GM12878 (cell line): ENCODE measurements around the gene NT5M. TPM values are rescaled to one million over a fixed set of nuclear protein-coding genes. Genes with fewer than 3 reads are reported as not detected.

Experiments used
- ATAC-seq: fragments of 200-7000 bp; cut with Tn5 transposase; 3 replicates; pipeline ENCODE4 v1.9.1; 2020; ENCODE audit warnings: mild to moderate bottlenecking, moderate library complexity
- BruUV-seq: library from RNA; stranded (reverse); fragments of 400-500 nt; replicated peaks from 2 replicates; lab custom pipeline; 2021; lab: Mats Ljungman, UMichigan
- CTCF ChIA-PET: fragments of 300-600 bp; sonication (Branson Sonifier 250); formaldehyde crosslinking; extraction: SDS; loops from one replicate; lab custom pipeline; 2021; ENCODE audit warnings: inconsistent platforms; lab: Yijun Ruan, JAX
- POLR2A ChIA-PET: fragments of 350-600 bp; formaldehyde crosslinking; extraction: SDS; loops from one replicate; lab custom pipeline; 2021; ENCODE audit warnings: inconsistent platforms; lab: Charles Lee
- RAD21 ChIA-PET: fragments of 300-600 bp; sonication (Branson Sonifier 250); formaldehyde crosslinking; loops from one replicate; lab custom pipeline; 2023; ENCODE audit warnings: antibody characterized with exemption; ENCODE audit not compliant: unreplicated experiment; lab: Charles Lee
- SMC1A ChIA-PET: fragments of 300-600 bp; sonication (Branson Sonifier 250); formaldehyde crosslinking; loops from one replicate; lab custom pipeline; 2023; ENCODE audit not compliant: unreplicated experiment, uncharacterized antibody; lab: Charles Lee
- DNase-seq: peaks from one replicate; pipeline ENCODE4 v3.0.0-alpha.2; 2011; ENCODE audit warnings: low read depth, low spot score
- FAIRE-seq: peaks from 3 replicates; lab custom pipeline; 2011; peaks lifted over from hg19 to GRCh38; lab: Jason Lieb, UNC
- H2AFZ ChIP-seq: 2 replicates; pipeline ENCODE4 v1.6.0; 2011; ENCODE audit warnings: low read depth, low read length, control low read depth; ENCODE audit not compliant: control insufficient read depth
- H3K27ac ChIP-seq: 2 replicates; pipeline ENCODE4 v1.5.1; 2011; ENCODE audit warnings: control low read depth; ENCODE audit not compliant: control insufficient read depth, insufficient read depth
- H3K27me3 ChIP-seq, 2 experiments: replicated peaks in 1 of 2; 2 replicates each; pipeline versions ENCODE4 v1.6.0 to v1.6.1; 2011; ENCODE audit warnings: low read length in 1 of 2; ENCODE audit not compliant: control insufficient read depth in 2 of 2, insufficient read depth in 2 of 2
- H3K36me3 ChIP-seq, 2 experiments: 2 replicates each; pipeline ENCODE4 v1.5.1; 2011; ENCODE audit warnings: low read length in 1 of 2; ENCODE audit not compliant: control insufficient read depth in 2 of 2, insufficient read depth in 2 of 2
- H3K4me1 ChIP-seq: 2 replicates; pipeline ENCODE4 v1.6.1; 2011; ENCODE audit warnings: mild to moderate bottlenecking, low read length, moderate library complexity, mixed read lengths; ENCODE audit not compliant: control insufficient read depth, insufficient read depth
- H3K4me2 ChIP-seq: 2 replicates; pipeline ENCODE4 v1.6.0; 2011; ENCODE audit warnings: control low read depth; ENCODE audit not compliant: control insufficient read depth, insufficient read depth
- H3K4me3 ChIP-seq: fragments of 200-600 bp; sonication (generic); 2 replicates; pipeline ENCODE4 v1.5.1; 2016
- H3K79me2 ChIP-seq: 2 replicates; pipeline ENCODE4 v1.6.0; 2011; ENCODE audit warnings: low read length; ENCODE audit not compliant: control insufficient read depth, insufficient read depth
- H3K9ac ChIP-seq: 2 replicates; pipeline ENCODE4 v1.8.0; 2011; ENCODE audit warnings: low read length, control low read depth, mixed read lengths; ENCODE audit not compliant: control insufficient read depth, insufficient read depth
- H3K9me3 ChIP-seq: replicated peaks from 3 replicates; pipeline ENCODE4 v1.5.1; 2011; ENCODE audit warnings: mild to moderate bottlenecking, low read length; ENCODE audit not compliant: control insufficient read depth, insufficient read depth
- H4K20me1 ChIP-seq: 2 replicates; pipeline ENCODE4 v1.6.0; 2011; ENCODE audit not compliant: control insufficient read depth, insufficient read depth
- MXI1 ChIP-seq: fragments of 150-350 bp; IDR thresholded peaks from 2 replicates; pipeline ENCODE4 v1.6.1; 2011; ENCODE audit warnings: low read depth, mild to moderate bottlenecking, inconsistent platforms, low read length, improper control_type of control experiment
- MYB ChIP-seq: fragments of 150-350 bp; IDR thresholded peaks from 2 replicates; pipeline ENCODE4 v1.6.1; 2014; ENCODE audit warnings: mild to moderate bottlenecking, low read depth, low read length, borderline replicate concordance
- NR2F1 ChIP-seq: fragments of 450-650 bp; conservative IDR thresholded peaks from 2 replicates; pipeline ENCODE4 v1.6.1; 2017; ENCODE audit warnings: mild to moderate bottlenecking
- POLR2AphosphoS5 ChIP-seq: IDR thresholded peaks from 2 replicates; pipeline ENCODE4 v1.6.1; 2011; ENCODE audit warnings: mild to moderate bottlenecking, low read length, inconsistent platforms
- SUPT20H ChIP-seq: IDR thresholded peaks from 2 replicates; pipeline ENCODE4 v1.6.1; 2011; ENCODE audit warnings: low read depth, mild to moderate bottlenecking, low read length, moderate library complexity, borderline replicate concordance; ENCODE audit not compliant: control insufficient read depth
- WGBS: methylation state at CpG from one replicate; pipeline ENCODE4 v1.1.6; 2016; ENCODE audit warnings: low lambda C conversion rate; ENCODE audit not compliant: insufficient replicate concordance, insufficient coverage; ENCODE audit errors: missing lambda C conversion rate; 5-methylcytosine and 5-hydroxymethylcytosine counted together
- in situ Hi-C: fragments of 300-500 bp; cut with MboI; formaldehyde crosslinking; loops from 9 replicates; pipeline ENCODE4 v1.14.3; 2018; ENCODE audit warnings: mixed read lengths
- intact Hi-C: fragments of 100-400 bp; cut with micrococcal nuclease; formaldehyde crosslinking; loops from one replicate; pipeline ENCODE4 v1.14.2; 2022; ENCODE audit not compliant: unreplicated experiment
- polyA plus RNA-seq, 11 experiments: library from polyadenylated mRNA; depleted of rRNA in 4 of 11; unstranded in 6 of 11; stranded (reverse) in 5 of 11; fragments of >200 nt; fragmentation: Nextera tagmentation in 4 of 11; fragmentation: Illumina TruSeq in 1 of 11; extraction: Ambion mirVana in 4 of 11; extraction: Trizol in 1 of 11; gene quantifications; 1 replicate in 1 of 11; 2 replicates in 10 of 11; pipeline versions ENCODE4 v1.2.1 to v1.2.3, GENCODE V29; 2011 to 2016; ENCODE audit warnings: inconsistent platforms in 2 of 11, missing spikeins in 2 of 11, low read depth in 1 of 11
- total RNA-seq, 4 experiments: library from RNA; depleted of rRNA in 3 of 4; stranded (reverse); fragments of >200 nt in 3 of 4; fragmentation: Illumina TruSeq in 1 of 4; extraction: Trizol in 1 of 4; gene quantifications; 2 replicates each; pipeline versions ENCODE4 v1.2.1 to v1.2.3, GENCODE V29; 2013 to 2021
- TF ChIP-seq, protein P1 (sequence below): fragments of 450-650 bp; IDR thresholded peaks from 2 replicates; pipeline ENCODE4 v1.6.1; 2017; ENCODE audit warnings: antibody characterized with exemption, mild to moderate bottlenecking, moderate library complexity
- TF ChIP-seq, protein P2 (sequence below): IDR thresholded peaks from 2 replicates; pipeline ENCODE4 v1.6.1; 2011; ENCODE audit warnings: mild to moderate bottlenecking, low read depth, low read length, moderate library complexity; ENCODE audit not compliant: insufficient replicate concordance

NT5M gene
- total and polyA plus RNA-seq, 10 of the 15 experiments (the other 5 are each of a cell fraction or from before 2014, with no cell fraction given), result 0.18 to 14.1 (median 2.9) TPM

GRCh38 chr17:17279316-17279715 is 23.9 kb upstream of the NT5M start:
- H3K27me3 ChIP-seq, result no peaks in the 10 kb centered on the region
- peak overlapping the region; percentile 67 for H3K4me3 ChIP-seq
- SMC1A ChIA-PET, result interaction anchor here (0.7 to 2.8 kb wide), 5 partner anchors 21 to 138 kb away, joined by 3 to 12 read pairs (median 4); no protein-coding TSS in a partner anchor
- in situ Hi-C loops (no loop called here), intact Hi-C loops (loop anchor here (5.0 kb wide), 1 partner anchor 33 kb away; no protein-coding TSS in a partner anchor)
- FAIRE-seq (no peak), DNase-seq (no peak), ATAC-seq (no peak)
- RAD21 ChIA-PET, result interaction anchor here (0.6 to 1.3 kb wide), 3 partner anchors 35 to 404 kb away, joined by 3 to 4 read pairs (median 3); no protein-coding TSS in a partner anchor
- BruUV-seq, result TSS peak; percentile 74
- H3K79me2 ChIP-seq, result peaks cover 48% of the 10 kb centered on the region
- H3K36me3 ChIP-seq, result peaks cover 2 to 8% of the 10 kb centered on the region in 2 experiments; a peak in 2 of 4 replicates
- peaks cover 14% of the 10 kb centered on the region for H3K4me1 ChIP-seq
- H3K27ac ChIP-seq, result peak overlapping the region; percentile 21; the same call in 1 of the 2 replicates
- POLR2A ChIA-PET, result interaction anchor here (0.5 to 1.5 kb wide), 3 partner anchors 26 to 312 kb away, joined by 4 to 5 read pairs (median 4); no protein-coding TSS in a partner anchor
- peak overlapping the region; percentile 98 for H3K9ac ChIP-seq
- WGBS, result 50% methylated on average over 4 of the region's 4 CpGs
- CTCF ChIA-PET, result interaction anchor here (1.3 to 2.8 kb wide), 4 partner anchors 8 to 34 kb away, joined by 3 to 13 read pairs (median 8); no protein-coding TSS in a partner anchor
- H2AFZ ChIP-seq, result no peak overlapping the region
- no peaks in the 10 kb centered on the region for H3K9me3 ChIP-seq
- no peak for TF ChIP-seq NR2F1
- TF ChIP-seq MYB, result no peak
- TF ChIP-seq, protein P1, sequence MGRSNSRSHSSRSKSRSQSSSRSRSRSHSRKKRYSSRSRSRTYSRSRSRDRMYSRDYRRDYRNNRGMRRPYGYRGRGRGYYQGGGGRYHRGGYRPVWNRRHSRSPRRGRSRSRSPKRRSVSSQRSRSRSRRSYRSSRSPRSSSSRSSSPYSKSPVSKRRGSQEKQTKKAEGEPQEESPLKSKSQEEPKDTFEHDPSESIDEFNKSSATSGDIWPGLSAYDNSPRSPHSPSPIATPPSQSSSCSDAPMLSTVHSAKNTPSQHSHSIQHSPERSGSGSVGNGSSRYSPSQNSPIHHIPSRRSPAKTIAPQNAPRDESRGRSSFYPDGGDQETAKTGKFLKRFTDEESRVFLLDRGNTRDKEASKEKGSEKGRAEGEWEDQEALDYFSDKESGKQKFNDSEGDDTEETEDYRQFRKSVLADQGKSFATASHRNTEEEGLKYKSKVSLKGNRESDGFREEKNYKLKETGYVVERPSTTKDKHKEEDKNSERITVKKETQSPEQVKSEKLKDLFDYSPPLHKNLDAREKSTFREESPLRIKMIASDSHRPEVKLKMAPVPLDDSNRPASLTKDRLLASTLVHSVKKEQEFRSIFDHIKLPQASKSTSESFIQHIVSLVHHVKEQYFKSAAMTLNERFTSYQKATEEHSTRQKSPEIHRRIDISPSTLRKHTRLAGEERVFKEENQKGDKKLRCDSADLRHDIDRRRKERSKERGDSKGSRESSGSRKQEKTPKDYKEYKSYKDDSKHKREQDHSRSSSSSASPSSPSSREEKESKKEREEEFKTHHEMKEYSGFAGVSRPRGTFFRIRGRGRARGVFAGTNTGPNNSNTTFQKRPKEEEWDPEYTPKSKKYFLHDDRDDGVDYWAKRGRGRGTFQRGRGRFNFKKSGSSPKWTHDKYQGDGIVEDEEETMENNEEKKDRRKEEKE, result no peak
- no peak for TF ChIP-seq POLR2AphosphoS5
- TF ChIP-seq, protein P2, sequence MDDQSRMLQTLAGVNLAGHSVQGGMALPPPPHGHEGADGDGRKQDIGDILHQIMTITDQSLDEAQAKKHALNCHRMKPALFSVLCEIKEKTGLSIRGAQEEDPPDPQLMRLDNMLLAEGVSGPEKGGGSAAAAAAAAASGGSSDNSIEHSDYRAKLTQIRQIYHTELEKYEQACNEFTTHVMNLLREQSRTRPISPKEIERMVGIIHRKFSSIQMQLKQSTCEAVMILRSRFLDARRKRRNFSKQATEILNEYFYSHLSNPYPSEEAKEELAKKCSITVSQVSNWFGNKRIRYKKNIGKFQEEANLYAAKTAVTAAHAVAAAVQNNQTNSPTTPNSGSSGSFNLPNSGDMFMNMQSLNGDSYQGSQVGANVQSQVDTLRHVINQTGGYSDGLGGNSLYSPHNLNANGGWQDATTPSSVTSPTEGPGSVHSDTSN, result no peak
- no peak for TF ChIP-seq SUPT20H
- no peak for TF ChIP-seq MXI1
- H4K20me1 ChIP-seq, result no peaks in the 10 kb centered on the region
- H3K4me2 ChIP-seq, result peak overlapping the region; percentile 95
